Duodenal mucosa (tissue), 2 donors: ENCODE data around the gene SNX21.

Experiments
- H3K27ac ChIP-seq: one replicate; pipeline ENCODE4 v1.7.0; 2013; ENCODE audit warnings: low read depth, low read length
- H3K27me3 ChIP-seq, 2 donors: one replicate each; pipeline ENCODE4 v1.7.0; 2013; ENCODE audit warnings: low read length in 2 of 2, control low read depth in 1 of 2; ENCODE audit not compliant: insufficient read depth in 2 of 2, control insufficient read depth in 1 of 2
- H3K36me3 ChIP-seq, 2 donors: one replicate each; pipeline ENCODE4 v1.7.0; 2013; ENCODE audit warnings: low read length in 2 of 2, control low read depth in 1 of 2; ENCODE audit not compliant: insufficient read depth in 2 of 2, control insufficient read depth in 1 of 2
- H3K4me1 ChIP-seq, 2 donors: one replicate each; pipeline ENCODE4 v1.7.0; 2013; ENCODE audit warnings: low read length in 2 of 2, control low read depth in 1 of 2; ENCODE audit not compliant: insufficient read depth in 2 of 2, control insufficient read depth in 1 of 2
- H3K4me3 ChIP-seq, 2 donors: one replicate each; pipeline ENCODE4 v1.7.0; 2013; ENCODE audit warnings: low read length in 2 of 2, low read depth in 1 of 2
- H3K9ac ChIP-seq, 2 donors: one replicate each; pipeline ENCODE4 v1.7.0; 2013; ENCODE audit warnings: low read length in 2 of 2, low read depth in 1 of 2
- H3K9me3 ChIP-seq, 2 donors: one replicate each; pipeline ENCODE4 v1.7.0; 2013; ENCODE audit warnings: low read length in 2 of 2, control low read depth in 1 of 2; ENCODE audit not compliant: control insufficient read depth in 1 of 2

The SNX21 gene

GRCh38 chr20:45890077-45890984 lies 56.7 kb downstream of the SNX21 start:
- Histone ChIP-seq H3K9me3 (no peaks in the 10 kb centered on the region), H3K9ac (peak overlapping the region; percentile 67 to 86), H3K27ac (peak overlapping the region; percentile 82), H3K4me1 (peaks cover 24 to 37% of the 10 kb centered on the region in 2 donors), H3K27me3 (no peaks in the 10 kb centered on the region), H3K4me3 (peak overlapping the region; percentile 64 to 88), H3K36me3 (peaks cover 14 to 48% of the 10 kb centered on the region in 2 donors)

- Histone ChIP-seq H3K4me3 (peak within 1 kb of the TSS; percentile 64 to 88), H3K27me3 (no peaks in the 10 kb centered on the region), H3K36me3 (peaks cover 14 to 50% of the 10 kb centered on the region in 2 donors), H3K27ac (peak within 1 kb of the TSS; percentile 82), H3K9me3 (no peaks in the 10 kb centered on the region), H3K9ac (peak within 1 kb of the TSS; percentile 67 to 86), H3K4me1 (peaks cover 24 to 37% of the 10 kb centered on the region in 2 donors)
These were observed 57.7 kb downstream of the SNX21 start, which contains the start of the genes CTSA and NEURL2 for GRCh38 chr20:45890985-45891983. Gene CTSA (plus strand): TSS chr20:45891335. CDS start chr20:45891569, 234 bp downstream. Gene NEURL2 (minus strand): TSS chr20:45891208. CDS start chr20:45890991, 217 bp downstream.

GRCh38 chr20:45892049-45892825 lies 58.6 kb downstream of the SNX21 start:
- Histone ChIP-seq H3K36me3 (peaks cover 22 to 49% of the 10 kb centered on the region in 2 donors), H3K27ac (no peak overlapping the region), H3K9me3 (no peaks in the 10 kb centered on the region), H3K4me1 (peaks cover 24 to 37% of the 10 kb centered on the region in 2 donors), H3K9ac (peak overlapping the region; percentile 67 to 86), H3K27me3 (no peaks in the 10 kb centered on the region), H3K4me3 (peak overlapping the region; percentile 64 to 88)
